ENCODE data around the gene LBH. TPM values are rescaled to one million over a fixed set of nuclear protein-coding genes. Genes with fewer than 3 reads are reported as not detected.

The LBH gene
- total and polyA plus RNA-seq, 2 experiments from 2014 or later: 162 to 285 TPM

GRCh38 chr2:30222636-30223360, 8.5 kb upstream of the LBH start:
- Histone ChIP-seq H3K9me3 (ENCODE audit: low read depth) (no peaks in the 10 kb centered on the region), H3K79me2 (ENCODE audit: insufficient read depth) (no peaks in the 10 kb centered on the region), H3F3A (ENCODE audit: insufficient read depth) (peaks cover 14% of the 10 kb centered on the region), H3K9ac (no peak overlapping the region), H3K4me3 (no peak overlapping the region), H3K36me3 (ENCODE audit: low read depth) (no peaks in the 10 kb centered on the region), H2AFZ (no peak overlapping the region), H3K9me2 (ENCODE audit: insufficient read depth) (no peaks in the 10 kb centered on the region), H3K27ac (no peak overlapping the region), H4K20me1 (ENCODE audit: insufficient read depth) (no peaks in the 10 kb centered on the region), H3K4me1 (ENCODE audit: insufficient read depth) (peaks cover 23% of the 10 kb centered on the region), H3K27me3 (replicated peaks; ENCODE audit: insufficient read depth) (no peaks in the 10 kb centered on the region), H3K4me2 (ENCODE audit: unreplicated experiment) (no peak overlapping the region)
- 78 to 83% methylated on average over 5 of the region's 5 CpGs for WGBS, 2 experiments (ENCODE audit: low coverage in 1 of 2, low lambda C conversion rate in 2 of 2, missing lambda C conversion rate in 2 of 2)
- no peak for DNase-seq
- in situ Hi-C loops (cut with MboI): no loop called here
- no peak for TF ChIP-seq EZH2 (IDR thresholded peaks at IDR 0.05; ENCODE audit: insufficient read depth, poor library complexity, severe bottlenecking)
- TF ChIP-seq EZH2phosphoT487 (IDR thresholded peaks at IDR 0.05; ENCODE audit: insufficient read depth, low read depth): no peak

- Histone ChIP-seq H3K4me1 (ENCODE audit: insufficient read depth) (peaks cover 23% of the 10 kb centered on the region), H4K20me1 (ENCODE audit: insufficient read depth) (no peaks in the 10 kb centered on the region), H3K4me3 (no peak overlapping the region), H3K9me3 (ENCODE audit: low read depth) (no peaks in the 10 kb centered on the region), H3K36me3 (ENCODE audit: low read depth) (no peaks in the 10 kb centered on the region), H3K27ac (no peak overlapping the region), H3K9ac (no peak overlapping the region), H3K27me3 (replicated peaks; ENCODE audit: insufficient read depth) (no peaks in the 10 kb centered on the region), H3K4me2 (ENCODE audit: unreplicated experiment) (no peak overlapping the region), H3K9me2 (ENCODE audit: insufficient read depth) (no peaks in the 10 kb centered on the region), H3F3A (ENCODE audit: insufficient read depth) (peaks cover 14% of the 10 kb centered on the region), H2AFZ (no peak overlapping the region), H3K79me2 (ENCODE audit: insufficient read depth) (no peaks in the 10 kb centered on the region)
- DNase-seq: no peak
- WGBS, 2 experiments (ENCODE audit: low coverage in 1 of 2, low lambda C conversion rate in 2 of 2, missing lambda C conversion rate in 2 of 2): 86 to 89% methylated on average over 3 of the region's 3 CpGs
- TF ChIP-seq EZH2phosphoT487 (IDR thresholded peaks at IDR 0.05; ENCODE audit: insufficient read depth, low read depth): no peak
- in situ Hi-C loops (cut with MboI): no loop called here
Observed at GRCh38 chr2:30223413-30223874, 7.9 kb upstream of the LBH start.

GRCh38 chr2:30224151-30224550, 7.2 kb upstream of the LBH start:
- Histone ChIP-seq H3K9me2 (ENCODE audit: insufficient read depth) (no peaks in the 10 kb centered on the region), H3K4me1 (ENCODE audit: insufficient read depth) (peaks cover 23% of the 10 kb centered on the region), H4K20me1 (ENCODE audit: insufficient read depth) (no peaks in the 10 kb centered on the region), H3K36me3 (ENCODE audit: low read depth) (no peaks in the 10 kb centered on the region), H3K4me3 (no peak overlapping the region), H3K27me3 (replicated peaks; ENCODE audit: insufficient read depth) (no peaks in the 10 kb centered on the region), H3K79me2 (ENCODE audit: insufficient read depth) (no peaks in the 10 kb centered on the region), H3K4me2 (ENCODE audit: unreplicated experiment) (no peak overlapping the region), H3K9ac (no peak overlapping the region), H3F3A (ENCODE audit: insufficient read depth) (peaks cover 14% of the 10 kb centered on the region), H3K9me3 (ENCODE audit: low read depth) (no peaks in the 10 kb centered on the region), H2AFZ (no peak overlapping the region), H3K27ac (no peak overlapping the region)
- in situ Hi-C loops (cut with MboI): no loop called here
- no peak for DNase-seq
- TF ChIP-seq EZH2 (IDR thresholded peaks at IDR 0.05; ENCODE audit: insufficient read depth, poor library complexity, severe bottlenecking): no peak
- TF ChIP-seq EZH2phosphoT487 (IDR thresholded peaks at IDR 0.05; ENCODE audit: insufficient read depth, low read depth): no peak

GRCh38 chr2:30225131-30225762, 6.1 kb upstream of the LBH start:
- Histone ChIP-seq H3K4me2 (ENCODE audit: unreplicated experiment) (peak overlapping the region; percentile 53), H3F3A (ENCODE audit: insufficient read depth) (peaks cover 14% of the 10 kb centered on the region), H3K27me3 (replicated peaks; ENCODE audit: insufficient read depth) (no peaks in the 10 kb centered on the region), H3K36me3 (ENCODE audit: low read depth) (no peaks in the 10 kb centered on the region), H3K4me1 (ENCODE audit: insufficient read depth) (peaks cover 23% of the 10 kb centered on the region), H3K9me3 (ENCODE audit: low read depth) (no peaks in the 10 kb centered on the region), H3K79me2 (ENCODE audit: insufficient read depth) (no peaks in the 10 kb centered on the region), H3K4me3 (peak overlapping the region; percentile 50), H2AFZ (no peak overlapping the region), H4K20me1 (ENCODE audit: insufficient read depth) (no peaks in the 10 kb centered on the region), H3K9ac (0 out of 2 replicates have a peak overlapping the region, but pooled peaks have one; percentile 20), H3K9me2 (ENCODE audit: insufficient read depth) (no peaks in the 10 kb centered on the region), H3K27ac (no peak overlapping the region)
- no peak for TF ChIP-seq EZH2phosphoT487 (IDR thresholded peaks at IDR 0.05; ENCODE audit: insufficient read depth, low read depth)
- no peak for TF ChIP-seq EZH2 (IDR thresholded peaks at IDR 0.05; ENCODE audit: insufficient read depth, poor library complexity, severe bottlenecking)
- 64 to 68% methylated on average over 8 of the region's 8 CpGs for WGBS, 2 experiments (ENCODE audit: low coverage in 1 of 2, low lambda C conversion rate in 2 of 2, missing lambda C conversion rate in 2 of 2)
- peak; percentile 47 for DNase-seq
- in situ Hi-C loops (cut with MboI): no loop called here

All from GM23248 (cell line).